ENCODE data around the gene HBA1.
"Not testable (repeated sequence)": the region's sequence is repeated elsewhere in the genome, so short reads cannot be mapped to it uniquely, and the experiment has no call there.

The HBA1 gene

GRCh38 chr16:211631-212180 is 35.2 kb downstream of the HBA1 start:
- not testable (repeated sequence) for DNase-seq

- no peak for DNase-seq
Measured at GRCh38 chr16:212999-213398, 36.5 kb downstream of the HBA1 start.

- DNase-seq: no peak
Measured at GRCh38 chr16:220021-220420, 43.5 kb downstream of the HBA1 start.

All from suppressor macrophage treated with lipopolysaccharide for 1 hour (primary cell).